Liver (tissue), 9 donors: Measurements from ENCODE around the gene TBC1D21. TPM values are rescaled to one million over a fixed set of nuclear protein-coding genes. Genes with fewer than 3 reads are reported as not detected.
A peak's percentile ranks its signal among the peaks of the same experiment; 100 is the strongest.

ENCODE experiments used
- DNase-seq: peaks from one replicate; pipeline ENCODE4 v3.0.0-alpha.2; 2017; ENCODE audit warnings: low spot score
- H3K27ac ChIP-seq, 2 donors: one replicate each; pipeline ENCODE4 v1.7.0; 2013; ENCODE audit warnings: inconsistent platforms in 2 of 2, low read length in 2 of 2, control low read depth in 1 of 2, low read depth in 1 of 2, mild to moderate bottlenecking in 1 of 2
- H3K27me3 ChIP-seq, 4 donors: one replicate each; pipeline versions ENCODE4 v1.6.1 to v1.7.0; 2013; ENCODE audit warnings: low read length in 3 of 4, inconsistent platforms in 1 of 4, mild to moderate bottlenecking in 1 of 4, moderate library complexity in 1 of 4; ENCODE audit not compliant: control insufficient read depth in 4 of 4, insufficient read depth in 4 of 4
- H3K36me3 ChIP-seq, 4 donors: one replicate each; pipeline versions ENCODE4 v1.6.1 to v1.7.0; 2013; ENCODE audit warnings: low read length in 3 of 4, mild to moderate bottlenecking in 3 of 4, low read depth in 1 of 4, moderate library complexity in 1 of 4; ENCODE audit not compliant: control insufficient read depth in 4 of 4, insufficient read depth in 3 of 4
- H3K4me1 ChIP-seq, 4 donors: one replicate each; pipeline versions ENCODE4 v1.6.1 to v1.7.0; 2013; ENCODE audit warnings: low read length in 3 of 4, mild to moderate bottlenecking in 3 of 4, moderate library complexity in 1 of 4; ENCODE audit not compliant: control insufficient read depth in 4 of 4, insufficient read depth in 4 of 4
- H3K4me3 ChIP-seq, 3 donors: one replicate each; pipeline versions ENCODE4 v1.6.1 to v1.7.0; 2013; ENCODE audit warnings: low read length in 3 of 3, control low read depth in 1 of 3, low read depth in 1 of 3, mild to moderate bottlenecking in 1 of 3
- H3K9ac ChIP-seq, 2 donors: one replicate each; pipeline ENCODE4 v1.7.0; 2013; ENCODE audit warnings: low read length in 2 of 2, mild to moderate bottlenecking in 2 of 2, moderate library complexity in 2 of 2, control low read depth in 1 of 2, low read depth in 1 of 2
- H3K9me3 ChIP-seq, 4 donors: one replicate each; pipeline versions ENCODE4 v1.6.1 to v1.7.0; 2013; ENCODE audit warnings: low read length in 3 of 4; ENCODE audit not compliant: control insufficient read depth in 4 of 4
- EGR1 ChIP-seq, 2 donors: IDR thresholded peaks; 2 replicates each; pipeline ENCODE4 v1.6.1; 2016 to 2018; ENCODE audit warnings: antibody characterized with exemption in 2 of 2, low read depth in 2 of 2
- FOXA1 ChIP-seq: IDR thresholded peaks from 2 replicates; pipeline ENCODE4 v1.6.1; 2016; ENCODE audit warnings: antibody characterized with exemption
- FOXA2 ChIP-seq: IDR thresholded peaks from 2 replicates; pipeline ENCODE4 v1.6.1; 2016; ENCODE audit warnings: antibody characterized with exemption
- GABPA ChIP-seq, 2 donors: IDR thresholded peaks in 1 of 2; conservative IDR thresholded peaks in 1 of 2; 2 replicates each; pipeline ENCODE4 v1.6.1; 2016; ENCODE audit warnings: antibody characterized with exemption in 2 of 2, mild to moderate bottlenecking in 1 of 2, moderate library complexity in 1 of 2
- HNF4A ChIP-seq, 2 donors: conservative IDR thresholded peaks; 2 replicates each; pipeline ENCODE4 v1.6.1; 2016; ENCODE audit warnings: antibody characterized with exemption in 2 of 2, mild to moderate bottlenecking in 2 of 2
- HNF4G ChIP-seq: IDR thresholded peaks from 2 replicates; pipeline ENCODE4 v1.6.1; 2016; ENCODE audit warnings: antibody characterized with exemption
- JUND ChIP-seq, 2 donors: IDR thresholded peaks; 2 replicates each; pipeline ENCODE4 v1.6.1; 2016; ENCODE audit warnings: antibody characterized with exemption in 2 of 2
- NR2F2 ChIP-seq: IDR thresholded peaks from 2 replicates; pipeline ENCODE4 v1.6.1; 2016; ENCODE audit warnings: antibody characterized with exemption
- RAD21 ChIP-seq, 2 donors: IDR thresholded peaks; 2 replicates each; pipeline ENCODE4 v1.6.1; 2016; ENCODE audit warnings: antibody characterized with exemption in 2 of 2, mild to moderate bottlenecking in 2 of 2
- RXRA ChIP-seq, 2 donors: IDR thresholded peaks; 2 replicates each; pipeline ENCODE4 v1.6.1; 2017 to 2018; ENCODE audit warnings: antibody characterized with exemption in 2 of 2, mild to moderate bottlenecking in 1 of 2
- SP1 ChIP-seq: IDR thresholded peaks from 2 replicates; pipeline ENCODE4 v1.6.1; 2018; ENCODE audit warnings: antibody characterized with exemption, mild to moderate bottlenecking
- TAF1 ChIP-seq: conservative IDR thresholded peaks from 2 replicates; pipeline ENCODE4 v1.6.1; 2016; ENCODE audit warnings: antibody characterized with exemption, mild to moderate bottlenecking
- YY1 ChIP-seq: IDR thresholded peaks from 2 replicates; pipeline ENCODE4 v1.6.1; 2016; ENCODE audit warnings: antibody characterized with exemption, mild to moderate bottlenecking
- WGBS: extraction: QIAGEN DNeasy Blood & Tissue Kit; methylation state at CpG from one replicate; pipeline ENCODE4 v1.1.7; 2013; 5-methylcytosine and 5-hydroxymethylcytosine counted together
- polyA plus RNA-seq, 2 donors: library from polyadenylated mRNA; stranded (reverse) in 1 of 2; unstranded in 1 of 2; fragments of 200-250 nt in 1 of 2; fragments of >200 nt in 1 of 2; fragmentation: Nextera tagmentation in 1 of 2; extraction: Ambion mirVana in 1 of 2; gene quantifications; one replicate each; pipeline versions ENCODE4 v1.2.1 to v1.2.3, GENCODE V29; 2013 to 2015
- total RNA-seq, 2 donors: library from RNA; depleted of rRNA; stranded (reverse); fragments of >200 nt; gene quantifications; one replicate each; pipeline ENCODE4 v1.2.3, GENCODE V29; 2014
- TF ChIP-seq, protein P1 (sequence below): fragments of 150-350 bp; IDR thresholded peaks from 2 replicates; pipeline ENCODE4 v1.5.1; 2017; ENCODE audit warnings: improper control_type of control experiment, low read depth, low read length; ENCODE audit not compliant: missing input control
- TF ChIP-seq, protein P2 (sequence below): IDR thresholded peaks from 2 replicates; pipeline ENCODE4 v1.6.1; 2016; ENCODE audit warnings: antibody characterized with exemption
- TF ChIP-seq, protein P3 (sequence below): IDR thresholded peaks from 2 replicates; pipeline ENCODE4 v1.6.1; 2016; ENCODE audit warnings: antibody characterized with exemption, mild to moderate bottlenecking
- TF ChIP-seq, protein P4 (sequence below): IDR thresholded peaks from 2 replicates; pipeline ENCODE4 v1.6.1; 2016; ENCODE audit warnings: antibody characterized with exemption
- TF ChIP-seq, protein P5 (sequence below): IDR thresholded peaks from 2 replicates; pipeline ENCODE4 v1.6.1; 2016; ENCODE audit warnings: antibody characterized with exemption
- donor health status: healthy.
- donor health status: healthy.
- donor health status: healthy.
- donor health status: healthy.
- donor health status: healthy.

The TBC1D21 gene
- total and polyA plus RNA-seq, 4 donors = not detected

DNA sequence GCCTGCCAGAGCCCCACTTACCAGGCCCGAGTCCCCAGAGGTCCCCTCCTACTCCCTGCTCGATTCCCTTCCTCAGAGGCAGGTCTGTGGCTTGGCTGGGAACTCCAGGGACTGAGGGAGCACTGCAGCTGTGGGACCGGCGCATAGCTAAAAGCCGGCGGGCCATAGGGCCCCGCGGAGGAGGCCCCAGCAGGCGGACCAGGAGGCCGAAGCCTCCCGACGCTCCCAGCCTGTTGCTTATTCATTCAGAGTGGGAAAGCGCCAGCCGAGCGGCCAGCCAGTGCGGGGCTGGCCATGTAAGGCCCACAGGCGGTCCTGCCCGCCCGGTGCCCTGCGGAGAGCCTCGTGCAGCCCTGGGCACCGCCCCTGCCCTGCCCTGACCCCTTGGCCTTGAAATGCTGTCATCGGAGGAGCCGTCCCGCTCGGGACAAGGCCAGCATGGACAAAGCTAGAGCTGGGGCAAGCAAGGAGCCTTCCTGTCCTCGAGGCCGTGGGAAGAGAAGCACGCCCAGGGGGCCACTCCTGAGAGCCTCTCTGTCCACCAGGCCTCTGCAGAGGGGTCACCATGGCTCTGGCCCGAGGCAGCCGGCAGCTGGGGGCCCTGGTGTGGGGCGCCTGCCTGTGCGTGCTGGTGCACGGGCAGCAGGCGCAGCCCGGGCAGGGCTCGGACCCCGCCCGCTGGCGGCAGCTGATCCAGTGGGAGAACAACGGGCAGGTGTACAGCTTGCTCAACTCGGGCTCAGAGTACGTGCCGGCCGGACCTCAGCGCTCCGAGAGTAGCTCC lies 53.0 kb downstream of the TBC1D21 start, which contains the start of gene LOXL1:
TSS of gene LOXL1 (plus strand) at position 244 of the 784 bp plus-strand sequence. CDS start at position 566, 322 bp downstream.
- no peak for TF ChIP-seq HNF4A (conservative IDR thresholded peaks at IDR 0.05)
- TF ChIP-seq, protein P1, sequence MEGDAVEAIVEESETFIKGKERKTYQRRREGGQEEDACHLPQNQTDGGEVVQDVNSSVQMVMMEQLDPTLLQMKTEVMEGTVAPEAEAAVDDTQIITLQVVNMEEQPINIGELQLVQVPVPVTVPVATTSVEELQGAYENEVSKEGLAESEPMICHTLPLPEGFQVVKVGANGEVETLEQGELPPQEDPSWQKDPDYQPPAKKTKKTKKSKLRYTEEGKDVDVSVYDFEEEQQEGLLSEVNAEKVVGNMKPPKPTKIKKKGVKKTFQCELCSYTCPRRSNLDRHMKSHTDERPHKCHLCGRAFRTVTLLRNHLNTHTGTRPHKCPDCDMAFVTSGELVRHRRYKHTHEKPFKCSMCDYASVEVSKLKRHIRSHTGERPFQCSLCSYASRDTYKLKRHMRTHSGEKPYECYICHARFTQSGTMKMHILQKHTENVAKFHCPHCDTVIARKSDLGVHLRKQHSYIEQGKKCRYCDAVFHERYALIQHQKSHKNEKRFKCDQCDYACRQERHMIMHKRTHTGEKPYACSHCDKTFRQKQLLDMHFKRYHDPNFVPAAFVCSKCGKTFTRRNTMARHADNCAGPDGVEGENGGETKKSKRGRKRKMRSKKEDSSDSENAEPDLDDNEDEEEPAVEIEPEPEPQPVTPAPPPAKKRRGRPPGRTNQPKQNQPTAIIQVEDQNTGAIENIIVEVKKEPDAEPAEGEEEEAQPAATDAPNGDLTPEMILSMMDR = no peak
- TF ChIP-seq FOXA1 = no peak
- TF ChIP-seq JUND (IDR thresholded peaks at IDR 0.05) = no peak
- no peak for TF ChIP-seq EGR1 (IDR thresholded peaks at IDR 0.05; ENCODE audit: low read depth in 2 of 2)
- TF ChIP-seq, protein P2, sequence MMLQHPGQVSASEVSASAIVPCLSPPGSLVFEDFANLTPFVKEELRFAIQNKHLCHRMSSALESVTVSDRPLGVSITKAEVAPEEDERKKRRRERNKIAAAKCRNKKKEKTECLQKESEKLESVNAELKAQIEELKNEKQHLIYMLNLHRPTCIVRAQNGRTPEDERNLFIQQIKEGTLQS = no peak
- no peak for TF ChIP-seq RXRA (IDR thresholded peaks at IDR 0.05)
- no peak for TF ChIP-seq GABPA (IDR thresholded peaks at IDR 0.05 in 1 of 2, conservative IDR thresholded peaks at IDR 0.05 in 1 of 2)
- TF ChIP-seq FOXA2 = no peak
- TF ChIP-seq, protein P3, sequence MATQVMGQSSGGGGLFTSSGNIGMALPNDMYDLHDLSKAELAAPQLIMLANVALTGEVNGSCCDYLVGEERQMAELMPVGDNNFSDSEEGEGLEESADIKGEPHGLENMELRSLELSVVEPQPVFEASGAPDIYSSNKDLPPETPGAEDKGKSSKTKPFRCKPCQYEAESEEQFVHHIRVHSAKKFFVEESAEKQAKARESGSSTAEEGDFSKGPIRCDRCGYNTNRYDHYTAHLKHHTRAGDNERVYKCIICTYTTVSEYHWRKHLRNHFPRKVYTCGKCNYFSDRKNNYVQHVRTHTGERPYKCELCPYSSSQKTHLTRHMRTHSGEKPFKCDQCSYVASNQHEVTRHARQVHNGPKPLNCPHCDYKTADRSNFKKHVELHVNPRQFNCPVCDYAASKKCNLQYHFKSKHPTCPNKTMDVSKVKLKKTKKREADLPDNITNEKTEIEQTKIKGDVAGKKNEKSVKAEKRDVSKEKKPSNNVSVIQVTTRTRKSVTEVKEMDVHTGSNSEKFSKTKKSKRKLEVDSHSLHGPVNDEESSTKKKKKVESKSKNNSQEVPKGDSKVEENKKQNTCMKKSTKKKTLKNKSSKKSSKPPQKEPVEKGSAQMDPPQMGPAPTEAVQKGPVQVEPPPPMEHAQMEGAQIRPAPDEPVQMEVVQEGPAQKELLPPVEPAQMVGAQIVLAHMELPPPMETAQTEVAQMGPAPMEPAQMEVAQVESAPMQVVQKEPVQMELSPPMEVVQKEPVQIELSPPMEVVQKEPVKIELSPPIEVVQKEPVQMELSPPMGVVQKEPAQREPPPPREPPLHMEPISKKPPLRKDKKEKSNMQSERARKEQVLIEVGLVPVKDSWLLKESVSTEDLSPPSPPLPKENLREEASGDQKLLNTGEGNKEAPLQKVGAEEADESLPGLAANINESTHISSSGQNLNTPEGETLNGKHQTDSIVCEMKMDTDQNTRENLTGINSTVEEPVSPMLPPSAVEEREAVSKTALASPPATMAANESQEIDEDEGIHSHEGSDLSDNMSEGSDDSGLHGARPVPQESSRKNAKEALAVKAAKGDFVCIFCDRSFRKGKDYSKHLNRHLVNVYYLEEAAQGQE = no peak
- TF ChIP-seq RAD21 (IDR thresholded peaks at IDR 0.05) = no peak
- TF ChIP-seq HNF4G = no peak
- TF ChIP-seq, protein P4, sequence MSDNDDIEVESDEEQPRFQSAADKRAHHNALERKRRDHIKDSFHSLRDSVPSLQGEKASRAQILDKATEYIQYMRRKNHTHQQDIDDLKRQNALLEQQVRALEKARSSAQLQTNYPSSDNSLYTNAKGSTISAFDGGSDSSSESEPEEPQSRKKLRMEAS = no peak
- no peak for TF ChIP-seq YY1
- TF ChIP-seq, protein P5, sequence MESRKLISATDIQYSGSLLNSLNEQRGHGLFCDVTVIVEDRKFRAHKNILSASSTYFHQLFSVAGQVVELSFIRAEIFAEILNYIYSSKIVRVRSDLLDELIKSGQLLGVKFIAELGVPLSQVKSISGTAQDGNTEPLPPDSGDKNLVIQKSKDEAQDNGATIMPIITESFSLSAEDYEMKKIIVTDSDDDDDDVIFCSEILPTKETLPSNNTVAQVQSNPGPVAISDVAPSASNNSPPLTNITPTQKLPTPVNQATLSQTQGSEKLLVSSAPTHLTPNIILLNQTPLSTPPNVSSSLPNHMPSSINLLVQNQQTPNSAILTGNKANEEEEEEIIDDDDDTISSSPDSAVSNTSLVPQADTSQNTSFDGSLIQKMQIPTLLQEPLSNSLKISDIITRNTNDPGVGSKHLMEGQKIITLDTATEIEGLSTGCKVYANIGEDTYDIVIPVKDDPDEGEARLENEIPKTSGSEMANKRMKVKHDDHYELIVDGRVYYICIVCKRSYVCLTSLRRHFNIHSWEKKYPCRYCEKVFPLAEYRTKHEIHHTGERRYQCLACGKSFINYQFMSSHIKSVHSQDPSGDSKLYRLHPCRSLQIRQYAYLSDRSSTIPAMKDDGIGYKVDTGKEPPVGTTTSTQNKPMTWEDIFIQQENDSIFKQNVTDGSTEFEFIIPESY = no peak
- TF ChIP-seq TAF1 = no peak
- TF ChIP-seq NR2F2 = no peak
- TF ChIP-seq SP1 = no peak
- Histone ChIP-seq H3K9ac (no peak within 1 kb of the TSS), H3K4me1 (peaks cover 2 to 13% (median 6%) of the 10 kb centered on the region in 4 donors), H3K27ac (peak within 1 kb of the TSS in 1 of 2 donors; percentile 32), H3K4me3 (peak within 1 kb of the TSS in 1 of 3 donors; percentile 47), H3K36me3 (no peaks in the 10 kb centered on the region), H3K9me3 (no peaks in the 10 kb centered on the region), H3K27me3 (peaks cover 0 to 12% (median 4%) of the 10 kb centered on the region in 4 donors)
- DNase-seq = no peak
- 15% methylated on average over 47 of the region's 47 CpGs for WGBS
